Neural cell (in vitro differentiated cells): ENCODE results near the gene CHN1. TPM values are rescaled to one million over a fixed set of nuclear protein-coding genes. Genes with fewer than 3 reads are reported as not detected.

ENCODE experiments used
- H2AFZ ChIP-seq: fragments of 200-600, 300-800 bp; sonication (generic), shearing (Covaris generic); 2 replicates; pipeline ENCODE4 v1.6.0; 2014; ENCODE audit warnings: low read depth, mild to moderate bottlenecking, antibody characterized with exemption, low read length, moderate library complexity
- H3F3A ChIP-seq: fragments of 200-600 bp; shearing (Covaris generic); 2 replicates; pipeline ENCODE4 v1.6.1; 2016; ENCODE audit warnings: mild to moderate bottlenecking, moderate library complexity, mixed read lengths, antibody characterized with exemption, low read length; ENCODE audit not compliant: insufficient read depth, poor library complexity, severe bottlenecking
- H3K27ac ChIP-seq: fragments of 200-600, 300-800 bp; sonication (generic), shearing (Covaris generic); 2 replicates; pipeline ENCODE4 v1.5.1; 2014; ENCODE audit warnings: mild to moderate bottlenecking, low read length, moderate library complexity
- H3K27me3 ChIP-seq: fragments of 300-800, 200-600 bp; sonication (generic), shearing (Covaris generic); 2 replicates; pipeline ENCODE4 v1.6.0; 2014; ENCODE audit warnings: mild to moderate bottlenecking, low read depth, low read length, moderate library complexity; ENCODE audit not compliant: insufficient read depth
- H3K36me3 ChIP-seq: fragments of 300-800, 200-600 bp; sonication (generic), shearing (Covaris generic); 2 replicates; pipeline ENCODE4 v1.5.1; 2014; ENCODE audit warnings: mild to moderate bottlenecking, antibody characterized with exemption, low read length, moderate library complexity; ENCODE audit not compliant: insufficient read depth
- H3K4me2 ChIP-seq: fragments of 300-800, 200-600 bp; sonication (generic), shearing (Covaris generic); 2 replicates; pipeline ENCODE4 v1.6.0; 2014; ENCODE audit warnings: mild to moderate bottlenecking, low read length
- H3K4me3 ChIP-seq: fragments of 300-800, 200-600 bp; sonication (generic), shearing (Covaris generic); 2 replicates; pipeline ENCODE4 v1.5.1; 2014; ENCODE audit warnings: mild to moderate bottlenecking, low read length, moderate library complexity
- H3K79me2 ChIP-seq: fragments of 200-600 bp; shearing (Covaris generic); replicated peaks from 2 replicates; pipeline ENCODE4 v1.6.0; 2014; ENCODE audit warnings: mild to moderate bottlenecking, low read length, moderate library complexity; ENCODE audit not compliant: insufficient read depth
- H3K9ac ChIP-seq: fragments of 300-800, 200-600 bp; sonication (generic), shearing (Covaris generic); 2 replicates; pipeline ENCODE4 v1.6.1; 2016; ENCODE audit warnings: mild to moderate bottlenecking, low read length, mixed read lengths
- H3K9me2 ChIP-seq: fragments of 200-600 bp; shearing (Covaris generic); 2 replicates; pipeline ENCODE4 v1.6.1; 2016; ENCODE audit warnings: mild to moderate bottlenecking, low read length, mixed read lengths; ENCODE audit not compliant: insufficient read depth
- H3K9me3 ChIP-seq: fragments of 200-600, 300-800 bp; sonication (generic), shearing (Covaris generic); 2 replicates; pipeline ENCODE4 v1.6.1; 2016; ENCODE audit warnings: mild to moderate bottlenecking, mixed run types, low read length, moderate library complexity, mixed read lengths
- H4K20me1 ChIP-seq: fragments of 200-600 bp; shearing (Covaris generic); 2 replicates; pipeline ENCODE4 v1.6.1; 2016; ENCODE audit warnings: mild to moderate bottlenecking, mixed run types; ENCODE audit not compliant: insufficient read depth
- EP300 ChIP-seq: fragments of 450-650 bp; conservative IDR thresholded peaks from 2 replicates; pipeline ENCODE4 v1.6.1; 2014; ENCODE audit warnings: antibody characterized with exemption, mild to moderate bottlenecking, moderate library complexity; ENCODE audit not compliant: poor library complexity, severe bottlenecking
- EZH2 ChIP-seq: fragments of 200-600, 300-800 bp; shearing (Covaris generic), sonication (generic); IDR thresholded peaks from 2 replicates; pipeline ENCODE4 v1.6.1; 2014; ENCODE audit warnings: antibody characterized with exemption, low read length, borderline replicate concordance, mild to moderate bottlenecking; ENCODE audit not compliant: insufficient read depth, poor library complexity, severe bottlenecking
- MXI1 ChIP-seq: fragments of 450-650 bp; conservative IDR thresholded peaks from 2 replicates; pipeline ENCODE4 v1.6.1; 2014; ENCODE audit warnings: antibody characterized with exemption, mild to moderate bottlenecking; ENCODE audit not compliant: poor library complexity, severe bottlenecking
- POLR2AphosphoS5 ChIP-seq: IDR thresholded peaks from 2 replicates; pipeline ENCODE4 v1.6.1; 2012
- RAD21 ChIP-seq: fragments of 450-650 bp; conservative IDR thresholded peaks from 2 replicates; pipeline ENCODE4 v1.6.1; 2014; ENCODE audit warnings: antibody characterized with exemption, mild to moderate bottlenecking, moderate library complexity
- REST ChIP-seq: IDR thresholded peaks from 2 replicates; pipeline ENCODE4 v1.6.1; 2012; ENCODE audit warnings: borderline replicate concordance
- SMC3 ChIP-seq: fragments of 450-650 bp; conservative IDR thresholded peaks from 2 replicates; pipeline ENCODE4 v1.6.1; 2014; ENCODE audit warnings: antibody characterized with exemption, mild to moderate bottlenecking, moderate library complexity; ENCODE audit not compliant: poor library complexity
- TAF1 ChIP-seq: IDR thresholded peaks from 2 replicates; pipeline ENCODE4 v1.6.1; 2012; ENCODE audit warnings: low read depth
- polyA plus RNA-seq: library from polyadenylated mRNA; depleted of rRNA; stranded (reverse); fragments of >200 nt; gene quantifications from 2 replicates; pipeline ENCODE4 v1.2.3, GENCODE V29; 2014
- TF ChIP-seq, protein P1 (sequence below): fragments of 450-650 bp; IDR thresholded peaks from 2 replicates; pipeline ENCODE4 v1.5.1; 2014; ENCODE audit warnings: antibody characterized with exemption, mild to moderate bottlenecking, moderate library complexity; ENCODE audit not compliant: poor library complexity, severe bottlenecking

Gene CHN1
- polyA plus RNA-seq, 1 donor from 2014 or later, result 133 TPM

DNA sequence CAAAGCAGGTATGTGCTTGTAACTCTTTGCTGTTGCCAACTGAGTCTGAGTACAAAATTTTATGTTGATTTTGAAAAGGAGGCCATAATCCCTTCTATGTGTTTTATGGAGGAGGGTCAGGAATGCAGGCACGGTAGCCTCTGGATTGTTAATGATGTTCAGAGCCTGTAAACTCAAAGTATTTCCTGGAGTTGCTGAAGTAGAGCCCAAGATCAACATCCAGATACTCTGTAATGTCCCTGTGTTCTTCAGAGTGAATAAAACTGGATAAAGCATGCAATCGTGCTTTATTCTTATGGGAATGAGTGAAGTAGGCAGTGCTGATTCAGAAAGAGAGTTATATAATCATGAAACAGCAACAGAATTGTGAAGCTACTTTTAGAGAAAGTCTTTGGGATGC is 179.1 kb downstream of the CHN1 start:
- no peaks in the 10 kb centered on the region for H3K9me2 ChIP-seq
- no peak for TF ChIP-seq SMC3
- TF ChIP-seq TAF1, result no peak
- no peak for TF ChIP-seq MXI1
- no peak for TF ChIP-seq RAD21
- TF ChIP-seq POLR2AphosphoS5, result no peak
- no peak for TF ChIP-seq REST
- TF ChIP-seq EZH2, result no peak
- TF ChIP-seq, protein P1, sequence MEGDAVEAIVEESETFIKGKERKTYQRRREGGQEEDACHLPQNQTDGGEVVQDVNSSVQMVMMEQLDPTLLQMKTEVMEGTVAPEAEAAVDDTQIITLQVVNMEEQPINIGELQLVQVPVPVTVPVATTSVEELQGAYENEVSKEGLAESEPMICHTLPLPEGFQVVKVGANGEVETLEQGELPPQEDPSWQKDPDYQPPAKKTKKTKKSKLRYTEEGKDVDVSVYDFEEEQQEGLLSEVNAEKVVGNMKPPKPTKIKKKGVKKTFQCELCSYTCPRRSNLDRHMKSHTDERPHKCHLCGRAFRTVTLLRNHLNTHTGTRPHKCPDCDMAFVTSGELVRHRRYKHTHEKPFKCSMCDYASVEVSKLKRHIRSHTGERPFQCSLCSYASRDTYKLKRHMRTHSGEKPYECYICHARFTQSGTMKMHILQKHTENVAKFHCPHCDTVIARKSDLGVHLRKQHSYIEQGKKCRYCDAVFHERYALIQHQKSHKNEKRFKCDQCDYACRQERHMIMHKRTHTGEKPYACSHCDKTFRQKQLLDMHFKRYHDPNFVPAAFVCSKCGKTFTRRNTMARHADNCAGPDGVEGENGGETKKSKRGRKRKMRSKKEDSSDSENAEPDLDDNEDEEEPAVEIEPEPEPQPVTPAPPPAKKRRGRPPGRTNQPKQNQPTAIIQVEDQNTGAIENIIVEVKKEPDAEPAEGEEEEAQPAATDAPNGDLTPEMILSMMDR, result no peak
- TF ChIP-seq EP300, result no peak
- H3K27me3 ChIP-seq, result no peaks in the 10 kb centered on the region
- H3K9ac ChIP-seq, result no peak overlapping the region
- no peaks in the 10 kb centered on the region for H3F3A ChIP-seq
- no peak overlapping the region for H3K27ac ChIP-seq
- no peak overlapping the region for H3K4me2 ChIP-seq
- H3K4me3 ChIP-seq, result no peak overlapping the region
- H3K36me3 ChIP-seq, result no peaks in the 10 kb centered on the region
- no peaks in the 10 kb centered on the region for H4K20me1 ChIP-seq
- H2AFZ ChIP-seq, result no peak overlapping the region
- peaks cover 4% of the 10 kb centered on the region for H3K79me2 ChIP-seq
- no peaks in the 10 kb centered on the region for H3K9me3 ChIP-seq

- Histone ChIP-seq H3K4me3 (no peak overlapping the region), H3F3A (no peaks in the 10 kb centered on the region), H3K9me3 (no peaks in the 10 kb centered on the region), H3K27me3 (no peaks in the 10 kb centered on the region), H3K9me2 (no peaks in the 10 kb centered on the region), H3K9ac (no peak overlapping the region), H3K4me2 (no peak overlapping the region), H4K20me1 (no peaks in the 10 kb centered on the region), H3K79me2 (peaks cover 4% of the 10 kb centered on the region), H3K27ac (no peak overlapping the region), H3K36me3 (no peaks in the 10 kb centered on the region), H2AFZ (no peak overlapping the region)
- TF ChIP-seq SMC3 (no peak), EZH2 (no peak), REST (no peak), EP300 (no peak), POLR2AphosphoS5 (no peak), TAF1 (no peak), RAD21 (no peak), MXI1 (no peak)
- TF ChIP-seq, protein P1, result no peak
Measured at GRCh38 chr2:174824068-174824467, 181.1 kb downstream of the CHN1 start.
